IMR-90 (cell line): ENCODE results near the gene SLAMF6. TPM values are rescaled to one million over a fixed set of nuclear protein-coding genes. Genes with fewer than 3 reads are reported as not detected.

ENCODE experiments used
- ATAC-seq: fragments of 200-7000 bp; cut with Tn5 transposase; 2 replicates; pipeline ENCODE4 v1.9.1; 2020; ENCODE audit warnings: low read depth, mild to moderate bottlenecking, moderate library complexity
- BruUV-seq: library from RNA; stranded (reverse); fragments of 400-500 nt; replicated peaks from 2 replicates; lab custom pipeline; 2021; lab: Mats Ljungman, UMichigan
- CTCF ChIA-PET: fragments of 300-600 bp; formaldehyde crosslinking; extraction: SDS; loops from one replicate; lab custom pipeline; 2021; ENCODE audit warnings: antibody characterized with exemption; lab: Yijun Ruan, JAX
- POLR2A ChIA-PET: fragments of 300-600 bp; sonication (Branson Sonifier 250); formaldehyde crosslinking; loops from one replicate; lab custom pipeline; 2022; ENCODE audit warnings: antibody characterized with exemption; ENCODE audit not compliant: unreplicated experiment; lab: Charles Lee
- DNase-seq: peaks from one replicate; pipeline ENCODE4 v3.0.0; 2013
- H2AFZ ChIP-seq: replicated peaks from 2 replicates; pipeline ENCODE3; 2013; ENCODE audit warnings: low read length, mild to moderate bottlenecking; ENCODE audit not compliant: poor library complexity
- H2AK5ac ChIP-seq: 2 replicates; pipeline ENCODE4 v1.6.1; 2013; ENCODE audit warnings: low read depth, low read length, inconsistent platforms
- H2AK9ac ChIP-seq: replicated peaks from 2 replicates; pipeline ENCODE3; 2013; ENCODE audit warnings: mild to moderate bottlenecking, low read depth, low read length, moderate library complexity; ENCODE audit not compliant: poor library complexity
- H2BK120ac ChIP-seq: 2 replicates; pipeline ENCODE4 v1.6.1; 2013; ENCODE audit warnings: low read depth, low read length, inconsistent platforms
- H2BK15ac ChIP-seq: 3 replicates; pipeline ENCODE4 v1.6.1; 2013; ENCODE audit warnings: low read depth, low read length, inconsistent platforms
- H2BK20ac ChIP-seq: 2 replicates; pipeline ENCODE4 v1.6.1; 2013; ENCODE audit warnings: low read depth, mild to moderate bottlenecking, inconsistent platforms, low read length, moderate library complexity
- H2BK5ac ChIP-seq: 2 replicates; pipeline ENCODE4 v1.6.1; 2013; ENCODE audit warnings: mild to moderate bottlenecking, low read depth, low read length, inconsistent platforms; ENCODE audit not compliant: poor library complexity, severe bottlenecking
- H3K14ac ChIP-seq: replicated peaks from 2 replicates; pipeline ENCODE4 v1.6.1; 2013; ENCODE audit warnings: low read depth, low read length, inconsistent platforms
- H3K18ac ChIP-seq: 2 replicates; pipeline ENCODE4 v1.6.1; 2013; ENCODE audit warnings: low read depth, low read length, control low read depth
- H3K23ac ChIP-seq: 2 replicates; pipeline ENCODE4 v1.6.1; 2013; ENCODE audit warnings: low read depth, low read length, inconsistent platforms
- H3K27ac ChIP-seq: 2 replicates; pipeline ENCODE4 v1.5.1; 2013; ENCODE audit warnings: mild to moderate bottlenecking, control low read depth, low read length; ENCODE audit not compliant: insufficient read depth
- H3K27me3 ChIP-seq: 2 replicates; pipeline ENCODE4 v1.6.1; 2013; ENCODE audit warnings: low read length; ENCODE audit not compliant: control insufficient read depth, insufficient read depth
- H3K36me3 ChIP-seq: 2 replicates; pipeline ENCODE4 v1.6.1; 2013; ENCODE audit warnings: low read length, mixed read lengths; ENCODE audit not compliant: control insufficient read depth, insufficient read depth
- H3K4ac ChIP-seq: 2 replicates; pipeline ENCODE4 v1.6.1; 2013; ENCODE audit warnings: low read depth, low read length, inconsistent platforms
- H3K4me1 ChIP-seq: 2 replicates; pipeline ENCODE4 v1.6.1; 2013; ENCODE audit warnings: low read length, mixed read lengths; ENCODE audit not compliant: control insufficient read depth, insufficient read depth
- H3K4me2 ChIP-seq: 2 replicates; pipeline ENCODE4 v1.6.1; 2013; ENCODE audit warnings: low read depth, mild to moderate bottlenecking, control low read depth, low read length, moderate library complexity
- H3K4me3 ChIP-seq: 2 replicates; pipeline ENCODE4 v1.5.1; 2013; ENCODE audit warnings: low read depth, mild to moderate bottlenecking, control low read depth, low read length, moderate library complexity; ENCODE audit not compliant: insufficient read depth
- H3K56ac ChIP-seq: 2 replicates; pipeline ENCODE4 v1.6.1; 2013; ENCODE audit warnings: low read length, inconsistent platforms; ENCODE audit not compliant: insufficient read depth; ENCODE audit errors: extremely low read depth
- H3K79me1 ChIP-seq, 2 experiments: 2 replicates each; pipeline ENCODE4 v1.6.1; 2013; ENCODE audit warnings: low read length in 2 of 2, inconsistent platforms in 1 of 2, low read depth in 1 of 2
- H3K9ac ChIP-seq: 2 replicates; pipeline ENCODE4 v1.6.1; 2013; ENCODE audit warnings: low read depth, low read length, control low read depth
- H3K9me1 ChIP-seq: 2 replicates; pipeline ENCODE4 v1.6.1; 2013; ENCODE audit warnings: low read length, inconsistent platforms; ENCODE audit not compliant: insufficient read depth
- H3K9me3 ChIP-seq: 2 replicates; pipeline ENCODE4 v1.6.1; 2013; ENCODE audit warnings: low read length; ENCODE audit not compliant: control insufficient read depth, insufficient read depth
- H4K20me1 ChIP-seq: 2 replicates; pipeline ENCODE4 v1.6.1; 2013; ENCODE audit warnings: low read length, inconsistent platforms; ENCODE audit not compliant: insufficient read depth
- H4K5ac ChIP-seq: 2 replicates; pipeline ENCODE4 v1.6.1; 2013; ENCODE audit warnings: mild to moderate bottlenecking, low read depth, low read length, control low read depth
- H4K8ac ChIP-seq, 2 experiments: 2 replicates each; pipeline ENCODE4 v1.6.1; 2013; ENCODE audit warnings: low read depth in 2 of 2, low read length in 2 of 2, control low read depth in 1 of 2, inconsistent platforms in 1 of 2
- H4K91ac ChIP-seq: 2 replicates; pipeline ENCODE4 v1.6.1; 2013; ENCODE audit warnings: low read depth, low read length, inconsistent platforms; ENCODE audit not compliant: insufficient read depth
- BHLHE40 ChIP-seq: fragments of 150-350 bp; IDR thresholded peaks from 2 replicates; pipeline ENCODE4 v1.6.1; 2016; ENCODE audit warnings: mild to moderate bottlenecking, low read depth, low read length
- MAFK ChIP-seq: IDR thresholded peaks from 2 replicates; pipeline ENCODE4 v1.6.1; 2012; ENCODE audit warnings: low read depth, low read length, improper control_type of control experiment
- POLR2A ChIP-seq: IDR thresholded peaks from 2 replicates; pipeline ENCODE4 v1.6.1; 2012; ENCODE audit warnings: mild to moderate bottlenecking, low read depth, low read length
- WGBS, 2 experiments: methylation state at CpG; one replicate each; pipeline versions ENCODE4 v1.1.5 to v1.1.7; 2013; ENCODE audit warnings: missing lambda C conversion rate in 2 of 2; ENCODE audit not compliant: insufficient read length in 1 of 2; ENCODE audit errors: extremely low coverage in 2 of 2; 5-methylcytosine and 5-hydroxymethylcytosine counted together
- dilution Hi-C: fragments of 300-500 bp; cut with HindIII; formaldehyde crosslinking; loops from one replicate; pipeline ENCODE4 v1.14.3; 2018; ENCODE audit warnings: low sequenced_read_pairs; ENCODE audit not compliant: unreplicated experiment
- in situ Hi-C: fragments of 300-500 bp; cut with MboI; formaldehyde crosslinking; loops from 3 replicates; pipeline ENCODE4 v1.14.3; 2019; ENCODE audit warnings: low sequenced_read_pairs, inconsistent platforms, mixed read lengths
- intact Hi-C: fragments of 100-400 bp; cut with micrococcal nuclease; formaldehyde crosslinking; loops from 2 replicates; pipeline ENCODE4 v1.10.0; 2022
- polyA plus RNA-seq, 3 experiments: library from polyadenylated mRNA; depleted of rRNA; stranded (reverse); fragments of >200 nt; gene quantifications; 2 replicates each; pipeline ENCODE4 v1.2.3, GENCODE V29; 2012; ENCODE audit warnings: low replicate concordance in 1 of 3
- total RNA-seq: library from RNA; depleted of rRNA; stranded (reverse); fragments of >200 nt; gene quantifications from 2 replicates; pipeline ENCODE4 v1.2.3, GENCODE V29; 2012
- TF ChIP-seq, protein P1 (sequence below): conservative IDR thresholded peaks from 2 replicates; pipeline ENCODE4 v1.5.1; 2012; ENCODE audit warnings: mild to moderate bottlenecking, low read depth, low read length, improper control_type of control experiment

The SLAMF6 gene
- total and polyA plus RNA-seq, 2 of the 4 experiments (the other 2 are of a cell fraction), result not detected

DNA sequence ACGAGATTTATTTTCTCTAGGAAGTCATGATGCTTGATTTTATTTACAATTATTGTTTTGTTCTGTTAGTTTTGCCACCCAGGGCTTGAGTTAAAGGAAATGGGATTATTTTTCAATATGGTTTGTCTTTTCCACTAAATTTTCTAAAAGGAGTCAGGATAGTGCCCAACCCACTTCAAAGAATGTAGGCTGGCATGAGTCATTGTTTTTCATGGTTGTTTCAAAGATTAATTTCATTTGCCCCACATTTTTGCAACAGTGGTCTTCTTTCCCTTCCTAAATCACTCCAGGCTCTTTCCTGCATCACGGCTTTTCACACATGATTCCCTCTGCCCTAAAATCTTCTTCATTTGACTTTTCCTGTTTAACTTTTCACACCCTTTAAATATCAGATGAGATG lies 2.5 kb downstream of the SLAMF6 start:
- Histone ChIP-seq H3K4me3 (no peak overlapping the region), H3K27me3 (no peaks in the 10 kb centered on the region), H2AK5ac (no peak overlapping the region), H2BK20ac (no peak overlapping the region), H3K9me3 (no peaks in the 10 kb centered on the region), H3K4me1 (no peaks in the 10 kb centered on the region), H3K79me1 (no peaks in the 10 kb centered on the region), H4K5ac (no peak overlapping the region), H2AFZ (no peak overlapping the region), H2BK5ac (no peak overlapping the region), H2BK120ac (no peak overlapping the region), H3K9me1 (no peaks in the 10 kb centered on the region), H3K27ac (no peak overlapping the region), H2AK9ac (no peak overlapping the region), H3K14ac (no peak overlapping the region), H3K9ac (no peak overlapping the region), H3K4me2 (no peak overlapping the region), H3K4ac (no peak overlapping the region), H4K91ac (no peak overlapping the region), H2BK15ac (no peak overlapping the region), H4K8ac (no peak overlapping the region), H3K18ac (no peak overlapping the region), H3K56ac (no peak overlapping the region), H4K20me1 (no peaks in the 10 kb centered on the region), H3K36me3 (no peaks in the 10 kb centered on the region), H3K23ac (no peak overlapping the region)
- dilution Hi-C loops (no loop called here), in situ Hi-C loops (no loop called here), intact Hi-C loops (no loop called here)
- no peak for TF ChIP-seq MAFK
- TF ChIP-seq, protein P1, sequence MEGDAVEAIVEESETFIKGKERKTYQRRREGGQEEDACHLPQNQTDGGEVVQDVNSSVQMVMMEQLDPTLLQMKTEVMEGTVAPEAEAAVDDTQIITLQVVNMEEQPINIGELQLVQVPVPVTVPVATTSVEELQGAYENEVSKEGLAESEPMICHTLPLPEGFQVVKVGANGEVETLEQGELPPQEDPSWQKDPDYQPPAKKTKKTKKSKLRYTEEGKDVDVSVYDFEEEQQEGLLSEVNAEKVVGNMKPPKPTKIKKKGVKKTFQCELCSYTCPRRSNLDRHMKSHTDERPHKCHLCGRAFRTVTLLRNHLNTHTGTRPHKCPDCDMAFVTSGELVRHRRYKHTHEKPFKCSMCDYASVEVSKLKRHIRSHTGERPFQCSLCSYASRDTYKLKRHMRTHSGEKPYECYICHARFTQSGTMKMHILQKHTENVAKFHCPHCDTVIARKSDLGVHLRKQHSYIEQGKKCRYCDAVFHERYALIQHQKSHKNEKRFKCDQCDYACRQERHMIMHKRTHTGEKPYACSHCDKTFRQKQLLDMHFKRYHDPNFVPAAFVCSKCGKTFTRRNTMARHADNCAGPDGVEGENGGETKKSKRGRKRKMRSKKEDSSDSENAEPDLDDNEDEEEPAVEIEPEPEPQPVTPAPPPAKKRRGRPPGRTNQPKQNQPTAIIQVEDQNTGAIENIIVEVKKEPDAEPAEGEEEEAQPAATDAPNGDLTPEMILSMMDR, result no peak
- no peak for TF ChIP-seq POLR2A
- no peak for TF ChIP-seq BHLHE40
- ChIA-PET POLR2A (no interaction called here), CTCF (no interaction called here)
- BruUV-seq, result no TSS peak
- ATAC-seq (no peak), DNase-seq (no peak)
- no CpG with 5 or more reads among the region's 2 CpGs for WGBS, 2 experiments
